Mesothelial cell of epicardium (in vitro differentiated cells): ENCODE data around the gene IGF2BP3. TPM values are rescaled to one million over a fixed set of nuclear protein-coding genes. Genes with fewer than 3 reads are reported as not detected.

Source experiments
- DNase-seq, 2 experiments: peaks; one replicate each; pipeline ENCODE4 v3.0.0; 2021; ENCODE audit warnings: low spot score in 2 of 2; ENCODE audit not compliant: unreplicated experiment in 2 of 2
- H3K27ac Mint-ChIP-seq: 2 replicates; pipeline ENCODE4 v1.8.0; 2021; ENCODE audit warnings: mixed read lengths
- H3K27me3 Mint-ChIP-seq: 2 replicates; pipeline ENCODE4 v1.8.0; 2021; ENCODE audit warnings: low read depth, mixed read lengths
- H3K36me3 Mint-ChIP-seq: 2 replicates; pipeline ENCODE4 v1.8.0; 2021; ENCODE audit warnings: mixed read lengths
- H3K4me1 Mint-ChIP-seq: 2 replicates; pipeline ENCODE4 v1.8.0; 2021; ENCODE audit warnings: mixed read lengths
- H3K4me3 Mint-ChIP-seq: 2 replicates; pipeline ENCODE4 v1.8.0; 2021; ENCODE audit warnings: mild to moderate bottlenecking, moderate library complexity, mixed read lengths
- H3K9me3 Mint-ChIP-seq: 2 replicates; pipeline ENCODE4 v1.8.0; 2021; ENCODE audit warnings: mixed read lengths
- total RNA-seq: library from RNA; stranded (reverse); gene quantifications from 3 replicates; pipeline ENCODE4 v1.2.1, GENCODE V29; 2021
- TF ChIP-seq, protein P1 (sequence below): fragments of 200-600 bp; sonication (generic); IDR thresholded peaks from one replicate; pipeline ENCODE4 v1.5.0; 2021; ENCODE audit warnings: antibody characterized with exemption; ENCODE audit not compliant: unreplicated experiment

IGF2BP3 gene
- total RNA-seq, 1 donor from 2014 or later, result 91.3 TPM

DNA sequence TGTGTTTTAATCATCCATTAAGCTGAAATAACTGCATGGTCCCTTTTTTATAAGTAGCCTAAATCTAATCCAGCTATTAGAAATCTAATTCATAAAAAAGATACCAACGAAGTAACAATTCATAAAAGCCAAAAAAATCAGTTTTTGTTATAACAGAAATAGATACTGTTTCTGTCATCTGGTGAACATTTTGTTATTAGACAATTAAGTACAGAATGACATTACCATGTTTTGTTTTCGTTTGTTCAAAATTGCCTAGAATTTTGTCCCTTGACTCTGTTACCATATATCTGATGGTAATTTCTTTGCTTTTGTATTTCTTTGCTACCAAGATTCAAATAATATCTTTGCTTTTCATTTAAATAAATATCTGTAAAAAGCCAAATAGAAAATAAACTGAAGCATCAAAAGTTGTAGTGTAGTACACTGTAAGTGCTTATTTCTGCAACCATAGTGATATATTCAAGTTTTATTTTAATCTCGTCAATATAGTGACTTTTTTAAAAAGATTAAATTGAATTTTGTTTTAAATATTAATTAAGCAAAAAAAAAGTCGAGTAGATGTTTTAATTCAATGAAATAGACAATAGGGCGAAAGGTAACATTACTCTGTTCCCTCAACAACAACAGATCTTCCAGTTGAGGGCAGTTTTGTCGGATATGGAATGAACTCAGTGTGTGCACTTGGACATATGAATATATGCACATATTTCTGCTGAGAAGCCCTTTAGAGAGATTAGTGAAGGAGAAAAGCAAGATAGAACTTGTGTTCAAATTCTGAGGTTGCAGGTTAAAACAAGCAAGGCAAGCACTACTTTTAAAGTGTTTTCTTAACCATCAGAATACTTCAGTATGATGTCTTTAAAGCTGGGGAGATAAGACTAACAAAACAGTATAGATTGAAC is 7.9 kb upstream of the IGF2BP3 start:
- Mint-ChIP-seq H3K27me3 (no peaks in the 10 kb centered on the region), H3K4me1 (peaks cover 38% of the 10 kb centered on the region), H3K9me3 (no peaks in the 10 kb centered on the region), H3K27ac (peak overlapping the region; percentile 5), H3K4me3 (no peak overlapping the region), H3K36me3 (no peaks in the 10 kb centered on the region)
- DNase-seq, result no peak
- TF ChIP-seq, protein P1, sequence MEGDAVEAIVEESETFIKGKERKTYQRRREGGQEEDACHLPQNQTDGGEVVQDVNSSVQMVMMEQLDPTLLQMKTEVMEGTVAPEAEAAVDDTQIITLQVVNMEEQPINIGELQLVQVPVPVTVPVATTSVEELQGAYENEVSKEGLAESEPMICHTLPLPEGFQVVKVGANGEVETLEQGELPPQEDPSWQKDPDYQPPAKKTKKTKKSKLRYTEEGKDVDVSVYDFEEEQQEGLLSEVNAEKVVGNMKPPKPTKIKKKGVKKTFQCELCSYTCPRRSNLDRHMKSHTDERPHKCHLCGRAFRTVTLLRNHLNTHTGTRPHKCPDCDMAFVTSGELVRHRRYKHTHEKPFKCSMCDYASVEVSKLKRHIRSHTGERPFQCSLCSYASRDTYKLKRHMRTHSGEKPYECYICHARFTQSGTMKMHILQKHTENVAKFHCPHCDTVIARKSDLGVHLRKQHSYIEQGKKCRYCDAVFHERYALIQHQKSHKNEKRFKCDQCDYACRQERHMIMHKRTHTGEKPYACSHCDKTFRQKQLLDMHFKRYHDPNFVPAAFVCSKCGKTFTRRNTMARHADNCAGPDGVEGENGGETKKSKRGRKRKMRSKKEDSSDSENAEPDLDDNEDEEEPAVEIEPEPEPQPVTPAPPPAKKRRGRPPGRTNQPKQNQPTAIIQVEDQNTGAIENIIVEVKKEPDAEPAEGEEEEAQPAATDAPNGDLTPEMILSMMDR, result no peak

DNA sequence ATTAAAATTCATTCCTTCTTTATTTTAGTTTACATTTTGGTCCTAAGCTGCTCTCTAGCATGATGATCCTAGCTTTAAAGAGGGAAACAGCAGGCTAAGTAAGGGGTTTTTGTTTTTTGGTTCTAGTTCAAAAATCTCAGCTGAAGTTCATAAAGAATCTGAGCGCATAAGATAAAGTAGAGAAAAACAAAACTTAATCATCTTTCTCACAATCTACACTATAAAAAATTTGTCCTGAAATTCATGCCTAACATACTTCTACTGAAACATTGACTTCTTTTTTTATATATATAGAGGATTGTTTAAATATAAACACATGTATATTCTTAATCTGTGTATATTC is 6.8 kb upstream of the IGF2BP3 start:
- Mint-ChIP-seq H3K27ac (no peak overlapping the region), H3K4me1 (peaks cover 44% of the 10 kb centered on the region), H3K9me3 (no peaks in the 10 kb centered on the region), H3K36me3 (no peaks in the 10 kb centered on the region), H3K27me3 (no peaks in the 10 kb centered on the region), H3K4me3 (no peak overlapping the region)
- TF ChIP-seq, protein P1, result no peak
- no peak for DNase-seq

DNA sequence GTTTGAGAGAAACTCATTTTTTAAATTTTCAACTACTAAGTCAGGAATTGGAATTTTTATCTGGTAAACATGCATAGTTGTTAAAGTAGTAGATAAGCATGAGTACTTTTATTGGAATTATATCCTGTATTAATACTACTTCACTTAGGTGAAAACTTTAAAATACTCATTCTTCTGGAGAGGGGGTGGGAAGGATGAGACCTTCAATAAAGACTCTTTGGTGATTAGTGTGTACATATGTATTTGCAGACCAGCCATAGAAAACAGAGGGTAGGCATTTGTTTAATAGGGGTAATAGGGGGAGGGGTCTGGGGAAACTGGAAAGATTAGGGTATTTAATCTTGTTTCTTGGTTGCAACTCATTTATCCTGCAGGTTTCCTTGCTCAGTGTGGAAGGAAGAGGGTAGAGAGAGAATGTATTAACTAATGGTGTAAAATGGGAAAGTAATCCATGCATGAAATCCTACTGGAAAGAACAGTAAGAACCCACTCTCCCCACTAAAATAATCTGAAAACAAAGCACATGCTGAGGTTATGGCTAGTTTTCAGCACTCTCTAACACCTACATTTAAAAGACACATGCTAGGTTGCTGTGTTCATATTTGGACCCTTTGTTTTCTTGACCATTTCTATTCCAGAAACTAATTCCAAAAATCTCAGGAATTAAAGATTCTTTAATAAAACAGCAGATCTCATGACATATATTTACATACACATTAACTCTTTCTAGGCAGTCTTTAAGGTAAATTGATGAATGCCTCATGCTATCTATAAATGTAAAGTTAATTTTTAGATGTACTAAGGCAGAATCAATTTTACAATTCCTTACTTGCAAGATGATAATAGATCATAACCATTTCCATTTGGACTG is 6.2 kb upstream of the IGF2BP3 start:
- Mint-ChIP-seq H3K27ac (peak overlapping the region; percentile 56), H3K27me3 (no peaks in the 10 kb centered on the region), H3K4me1 (peaks cover 45% of the 10 kb centered on the region), H3K4me3 (peak overlapping the region; percentile 33), H3K9me3 (no peaks in the 10 kb centered on the region), H3K36me3 (no peaks in the 10 kb centered on the region)
- TF ChIP-seq, protein P1, result no peak
- DNase-seq, result no peak

DNA sequence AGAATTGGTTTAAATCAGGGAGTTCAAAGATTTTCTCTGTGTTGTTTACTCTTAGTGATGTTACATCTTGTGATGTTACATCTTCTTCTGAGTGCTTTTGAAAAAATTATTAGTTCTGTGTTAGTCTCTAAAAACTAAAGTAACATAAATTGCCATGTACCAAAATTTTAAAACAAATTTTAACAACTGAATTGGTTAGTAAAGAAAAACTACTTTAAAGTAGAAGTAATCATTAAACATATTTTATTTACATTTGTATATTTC is 5.2 kb upstream of the IGF2BP3 start:
- no peak overlapping the region for H3K27ac Mint-ChIP-seq
- no peak for DNase-seq
- H3K4me1 Mint-ChIP-seq, result peaks cover 41% of the 10 kb centered on the region
- H3K36me3 Mint-ChIP-seq, result no peaks in the 10 kb centered on the region
- H3K4me3 Mint-ChIP-seq, result peak overlapping the region; percentile 89
- TF ChIP-seq, protein P1, result no peak
- H3K27me3 Mint-ChIP-seq, result no peaks in the 10 kb centered on the region
- H3K9me3 Mint-ChIP-seq, result no peaks in the 10 kb centered on the region

DNA sequence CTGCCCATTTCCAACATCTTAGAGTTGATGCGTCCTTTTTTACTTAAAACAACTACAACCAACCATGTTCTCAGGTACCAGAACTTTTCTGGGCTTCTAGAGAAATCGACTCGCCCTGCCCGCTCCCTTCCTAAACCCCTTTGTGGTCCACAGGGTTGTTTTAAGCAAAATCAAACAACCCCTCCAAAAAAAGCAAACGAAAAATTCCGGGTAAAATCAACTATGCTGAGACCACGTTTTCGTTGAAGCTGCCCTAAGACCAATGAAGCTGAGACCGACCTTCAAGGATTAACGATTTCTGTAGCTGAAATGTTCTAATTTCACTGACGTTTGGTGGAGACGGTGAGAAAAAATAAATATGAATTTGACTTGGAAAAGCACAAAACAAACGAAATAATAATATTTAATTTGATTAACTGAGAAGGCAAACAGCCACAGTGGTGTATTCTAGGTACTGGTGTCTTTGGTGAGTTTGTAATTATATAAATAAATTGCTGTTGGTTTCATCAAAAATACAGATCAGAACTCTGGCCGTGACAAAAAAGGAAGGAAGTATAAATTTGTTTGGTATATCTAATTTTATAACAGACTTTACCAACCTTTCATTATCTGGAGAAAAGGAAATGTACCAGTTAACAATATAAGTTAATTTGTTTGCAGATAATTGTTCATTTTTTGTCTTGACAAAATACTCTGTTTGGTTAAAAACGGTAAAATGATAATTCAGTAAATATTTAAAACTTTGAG is 4.7 kb upstream of the IGF2BP3 start:
- no peaks in the 10 kb centered on the region for H3K27me3 Mint-ChIP-seq

More for the DNA sequence above, 4.7 kb upstream of the IGF2BP3 start:
- Mint-ChIP-seq H3K4me3 (peak overlapping the region; percentile 89), H3K27ac (peak overlapping the region; percentile 95), H3K4me1 (peaks cover 41% of the 10 kb centered on the region), H3K9me3 (no peaks in the 10 kb centered on the region), H3K36me3 (no peaks in the 10 kb centered on the region)
- TF ChIP-seq, protein P1, result no peak
- no peak for DNase-seq
